ENCODE data around the gene IBSP. TPM values are rescaled to one million over a fixed set of nuclear protein-coding genes. Genes with fewer than 3 reads are reported as not detected.

The IBSP gene
- total RNA-seq: not detected in 2 replicates

GRCh38 chr4:87799301-87800113 is at the start of gene IBSP:
IBSP (plus strand) TSS chr4:87799554; CDS start chr4:87802362, 2,808 bp downstream.
- DNase-seq (no peak), ATAC-seq (ENCODE audit: low read depth) (no peak)
- Mint-ChIP-seq H3K36me3 (ENCODE audit: low read depth) (no peaks in the 10 kb centered on the region), H3K4me1 (no peaks in the 10 kb centered on the region), H3K9me3 (no peaks in the 10 kb centered on the region), H3K27ac (no peak within 1 kb of the TSS), H3K27me3 (no peaks in the 10 kb centered on the region), H3K4me3 (no peak within 1 kb of the TSS)
- intact Hi-C loops (cut with micrococcal nuclease): no loop called here
- ChIA-PET CTCF (no interaction called here), POLR2A (no interaction called here)
- TF ChIP-seq CTCF (IDR thresholded peaks at IDR 0.05): no peak

GRCh38 chr4:87749883-87750282 is 49.5 kb upstream of the IBSP start:
- CTCF ChIA-PET: no interaction called here
- H3K36me3 Mint-ChIP-seq (ENCODE audit: low read depth): no peaks in the 10 kb centered on the region
- H3K27ac Mint-ChIP-seq: no peak overlapping the region
- H3K4me3 Mint-ChIP-seq: no peak overlapping the region
- H3K9me3 Mint-ChIP-seq: peaks cover under 1% of the 10 kb centered on the region
- POLR2A ChIA-PET: no interaction called here
- H3K4me1 Mint-ChIP-seq: no peaks in the 10 kb centered on the region
- DNase-seq: no peak
- no peak for ATAC-seq (ENCODE audit: low read depth)
- intact Hi-C loops (cut with micrococcal nuclease): no loop called here
- no peaks in the 10 kb centered on the region for H3K27me3 Mint-ChIP-seq
- TF ChIP-seq CTCF (IDR thresholded peaks at IDR 0.05): no peak

GRCh38 chr4:87758270-87758669 is 41.1 kb upstream of the IBSP start:
- intact Hi-C loops (cut with micrococcal nuclease): no loop called here
- no peaks in the 10 kb centered on the region for H3K27me3 Mint-ChIP-seq
- no peaks in the 10 kb centered on the region for H3K36me3 Mint-ChIP-seq (ENCODE audit: low read depth)
- DNase-seq: no peak
- ChIA-PET POLR2A (no interaction called here), CTCF (no interaction called here)
- no peak overlapping the region for H3K27ac Mint-ChIP-seq
- H3K4me1 Mint-ChIP-seq: no peaks in the 10 kb centered on the region
- TF ChIP-seq CTCF (IDR thresholded peaks at IDR 0.05): no peak
- no peak overlapping the region for H3K4me3 Mint-ChIP-seq
- no peak for ATAC-seq (ENCODE audit: low read depth)
- no peaks in the 10 kb centered on the region for H3K9me3 Mint-ChIP-seq

GRCh38 chr4:87762311-87762710 is 37.0 kb upstream of the IBSP start:
- intact Hi-C loops (cut with micrococcal nuclease): no loop called here
- ChIA-PET POLR2A (no interaction called here), CTCF (no interaction called here)
- no peaks in the 10 kb centered on the region for H3K9me3 Mint-ChIP-seq
- ATAC-seq (ENCODE audit: low read depth): no peak
- H3K4me1 Mint-ChIP-seq: no peaks in the 10 kb centered on the region
- H3K27me3 Mint-ChIP-seq: no peaks in the 10 kb centered on the region
- no peak for DNase-seq
- no peak for TF ChIP-seq CTCF (IDR thresholded peaks at IDR 0.05)
- H3K36me3 Mint-ChIP-seq (ENCODE audit: low read depth): no peaks in the 10 kb centered on the region
- no peak overlapping the region for H3K27ac Mint-ChIP-seq
- no peak overlapping the region for H3K4me3 Mint-ChIP-seq

- intact Hi-C loops (cut with micrococcal nuclease): no loop called here
- Mint-ChIP-seq H3K9me3 (no peaks in the 10 kb centered on the region), H3K27me3 (no peaks in the 10 kb centered on the region), H3K4me3 (no peak overlapping the region), H3K4me1 (no peaks in the 10 kb centered on the region), H3K36me3 (ENCODE audit: low read depth) (no peaks in the 10 kb centered on the region), H3K27ac (no peak overlapping the region)
- no peak for TF ChIP-seq CTCF (IDR thresholded peaks at IDR 0.05)
- ChIA-PET CTCF (no interaction called here), POLR2A (no interaction called here)
- ATAC-seq (ENCODE audit: low read depth): no peak
- DNase-seq: no peak
Measured at GRCh38 chr4:87781569-87781968, 17.8 kb upstream of the IBSP start.

All from activated B cell treated with CpG ODN at 0.5 μM for 24 hours (primary cell).